C4-2B (cell line): ENCODE results near the gene ANXA2R.

ENCODE experiments used
- ZFX ChIP-seq: fragments of 450-650 bp; IDR thresholded peaks from 2 replicates; pipeline ENCODE4 v1.6.1; 2017
- TF ChIP-seq, protein P1 (sequence below): fragments of 450-650 bp; conservative IDR thresholded peaks from 2 replicates; pipeline ENCODE4 v1.5.1; 2017; ENCODE audit warnings: mild to moderate bottlenecking

DNA sequence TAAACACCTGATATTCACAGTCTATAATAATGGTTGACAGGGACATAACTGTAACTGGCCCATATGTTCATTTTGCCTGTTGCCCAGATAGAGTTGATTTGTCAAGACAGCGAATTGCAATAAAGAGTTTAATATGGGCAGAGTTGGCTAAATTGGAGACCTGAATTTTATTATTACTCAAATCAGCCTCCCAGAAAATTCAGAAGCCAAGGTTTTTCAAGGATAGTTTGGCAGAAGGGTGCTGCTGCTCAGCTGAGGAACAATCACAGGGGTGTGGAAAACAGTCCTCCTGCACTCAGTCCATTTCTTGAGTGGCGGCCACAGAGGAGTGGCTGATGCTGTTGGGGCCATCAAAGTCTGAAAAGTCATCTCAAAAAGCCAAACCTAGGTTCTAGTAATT lies 19.0 kb downstream of the ANXA2R start:
- TF ChIP-seq, protein P1, sequence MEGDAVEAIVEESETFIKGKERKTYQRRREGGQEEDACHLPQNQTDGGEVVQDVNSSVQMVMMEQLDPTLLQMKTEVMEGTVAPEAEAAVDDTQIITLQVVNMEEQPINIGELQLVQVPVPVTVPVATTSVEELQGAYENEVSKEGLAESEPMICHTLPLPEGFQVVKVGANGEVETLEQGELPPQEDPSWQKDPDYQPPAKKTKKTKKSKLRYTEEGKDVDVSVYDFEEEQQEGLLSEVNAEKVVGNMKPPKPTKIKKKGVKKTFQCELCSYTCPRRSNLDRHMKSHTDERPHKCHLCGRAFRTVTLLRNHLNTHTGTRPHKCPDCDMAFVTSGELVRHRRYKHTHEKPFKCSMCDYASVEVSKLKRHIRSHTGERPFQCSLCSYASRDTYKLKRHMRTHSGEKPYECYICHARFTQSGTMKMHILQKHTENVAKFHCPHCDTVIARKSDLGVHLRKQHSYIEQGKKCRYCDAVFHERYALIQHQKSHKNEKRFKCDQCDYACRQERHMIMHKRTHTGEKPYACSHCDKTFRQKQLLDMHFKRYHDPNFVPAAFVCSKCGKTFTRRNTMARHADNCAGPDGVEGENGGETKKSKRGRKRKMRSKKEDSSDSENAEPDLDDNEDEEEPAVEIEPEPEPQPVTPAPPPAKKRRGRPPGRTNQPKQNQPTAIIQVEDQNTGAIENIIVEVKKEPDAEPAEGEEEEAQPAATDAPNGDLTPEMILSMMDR = no peak
- TF ChIP-seq ZFX = no peak
